Urinary bladder (tissue), 4 donors: ENCODE data around the gene MBP. TPM values are rescaled to one million over a fixed set of nuclear protein-coding genes. Genes with fewer than 3 reads are reported as not detected.

Experiments
- DNase-seq: peaks from one replicate; pipeline ENCODE4 v3.0.0-alpha.2; 2015; ENCODE audit errors: extremely low spot score
- H3K27ac ChIP-seq: one replicate; pipeline ENCODE4 v1.5.1; 2013; ENCODE audit warnings: low read depth, mild to moderate bottlenecking, moderate library complexity
- H3K36me3 ChIP-seq: one replicate; pipeline ENCODE4 v1.6.1; 2013; ENCODE audit warnings: mild to moderate bottlenecking, moderate library complexity; ENCODE audit not compliant: insufficient read depth
- H3K4me1 ChIP-seq: one replicate; pipeline ENCODE4 v1.6.1; 2013; ENCODE audit warnings: mild to moderate bottlenecking, moderate library complexity; ENCODE audit not compliant: insufficient read depth
- H3K4me3 ChIP-seq: one replicate; pipeline ENCODE4 v1.5.1; 2013; ENCODE audit warnings: low read depth, low read length
- WGBS: extraction: QIAGEN DNeasy Blood & Tissue Kit; methylation state at CpG from one replicate; pipeline ENCODE4 v1.1.7; 2013; 5-methylcytosine and 5-hydroxymethylcytosine counted together
- polyA plus RNA-seq: library from polyadenylated mRNA; stranded (reverse); fragments of 200-250 nt; gene quantifications from one replicate; pipeline ENCODE4 v1.2.3, GENCODE V29; 2013
- total RNA-seq: library from RNA; depleted of rRNA; stranded (reverse); fragments of >200 nt; gene quantifications from one replicate; pipeline ENCODE4 v1.2.3, GENCODE V29; 2014
- donor health status: healthy with polysubstance abuse.
- donor health status: healthy.

The MBP gene
- total and polyA plus RNA-seq, 2 donors: 9.6 to 24.4 TPM

- 65% methylated on average over 8 of the region's 8 CpGs for WGBS
- no peak for DNase-seq
These were observed 30.0 kb upstream of the MBP start for GRCh38 chr18:77162580-77162979.

GRCh38 chr18:77161961-77162360 is 29.4 kb upstream of the MBP start:
- WGBS: 60% methylated on average over 5 of the region's 5 CpGs

More at GRCh38 chr18:77162580-77162979, 30.0 kb upstream of the MBP start:
- H3K4me3 ChIP-seq: no peak overlapping the region
- no peak overlapping the region for H3K27ac ChIP-seq
- no peaks in the 10 kb centered on the region for H3K4me1 ChIP-seq
- H3K36me3 ChIP-seq: no peaks in the 10 kb centered on the region

GRCh38 chr18:77161383-77161782 is 28.8 kb upstream of the MBP start:
- Histone ChIP-seq H3K4me1 (no peaks in the 10 kb centered on the region), H3K27ac (no peak overlapping the region), H3K4me3 (no peak overlapping the region), H3K36me3 (no peaks in the 10 kb centered on the region)
- WGBS: 83% methylated on average over 7 of the region's 7 CpGs
- no peak for DNase-seq

More at GRCh38 chr18:77161961-77162360, 29.4 kb upstream of the MBP start:
- Histone ChIP-seq H3K4me1 (no peaks in the 10 kb centered on the region), H3K36me3 (no peaks in the 10 kb centered on the region), H3K4me3 (no peak overlapping the region), H3K27ac (no peak overlapping the region)
- DNase-seq: no peak

- DNase-seq: no peak
- Histone ChIP-seq H3K4me1 (no peaks in the 10 kb centered on the region), H3K36me3 (no peaks in the 10 kb centered on the region), H3K4me3 (no peak overlapping the region), H3K27ac (no peak overlapping the region)
- 32% methylated on average over 11 of the region's 11 CpGs for WGBS
These were observed 27.9 kb upstream of the MBP start for GRCh38 chr18:77160515-77160914.

- DNase-seq: no peak
- H3K27ac ChIP-seq: no peak overlapping the region
- no peak overlapping the region for H3K4me3 ChIP-seq
- H3K4me1 ChIP-seq: no peaks in the 10 kb centered on the region
- 75% methylated on average over 4 of the region's 4 CpGs for WGBS
- no peaks in the 10 kb centered on the region for H3K36me3 ChIP-seq
These were observed 24.7 kb upstream of the MBP start for GRCh38 chr18:77157312-77157711.

- WGBS: 86% methylated on average over 17 of the region's 17 CpGs
These were observed 22.4 kb upstream of the MBP start for GRCh38 chr18:77155031-77155430.

GRCh38 chr18:77153404-77153803 is 20.8 kb upstream of the MBP start:
- Histone ChIP-seq H3K4me1 (no peaks in the 10 kb centered on the region), H3K27ac (no peak overlapping the region), H3K36me3 (no peaks in the 10 kb centered on the region), H3K4me3 (no peak overlapping the region)
- 69% methylated on average over 6 of the region's 6 CpGs for WGBS
- DNase-seq: no peak

More at GRCh38 chr18:77155031-77155430, 22.4 kb upstream of the MBP start:
- Histone ChIP-seq H3K36me3 (no peaks in the 10 kb centered on the region), H3K4me3 (no peak overlapping the region), H3K27ac (no peak overlapping the region), H3K4me1 (no peaks in the 10 kb centered on the region)
- no peak for DNase-seq

- no peak overlapping the region for H3K4me3 ChIP-seq
- WGBS: 88% methylated on average over 22 of the region's 22 CpGs
- H3K27ac ChIP-seq: no peak overlapping the region
- H3K36me3 ChIP-seq: no peaks in the 10 kb centered on the region
- DNase-seq: no peak
- H3K4me1 ChIP-seq: no peaks in the 10 kb centered on the region
These were observed 19.4 kb upstream of the MBP start for GRCh38 chr18:77151772-77152520.

GRCh38 chr18:77151033-77151771 is 18.6 kb upstream of the MBP start:
- no peaks in the 10 kb centered on the region for H3K4me1 ChIP-seq
- WGBS: 83% methylated on average over 8 of the region's 8 CpGs
- DNase-seq: no peak

GRCh38 chr18:77150588-77150987 is 18.0 kb upstream of the MBP start:
- no peak overlapping the region for H3K27ac ChIP-seq
- H3K4me1 ChIP-seq: no peaks in the 10 kb centered on the region
- no peaks in the 10 kb centered on the region for H3K36me3 ChIP-seq
- WGBS: 72% methylated on average over 4 of the region's 4 CpGs
- H3K4me3 ChIP-seq: no peak overlapping the region
- no peak for DNase-seq

More at GRCh38 chr18:77151033-77151771, 18.6 kb upstream of the MBP start:
- Histone ChIP-seq H3K27ac (no peak overlapping the region), H3K4me3 (no peak overlapping the region), H3K36me3 (no peaks in the 10 kb centered on the region)

GRCh38 chr18:77148289-77148688 is 15.7 kb upstream of the MBP start:
- WGBS: 92% methylated on average over 2 of the region's 2 CpGs
- H3K4me1 ChIP-seq: no peaks in the 10 kb centered on the region
- no peaks in the 10 kb centered on the region for H3K36me3 ChIP-seq
- H3K4me3 ChIP-seq: no peak overlapping the region
- no peak overlapping the region for H3K27ac ChIP-seq
- DNase-seq: no peak

- Histone ChIP-seq H3K36me3 (no peaks in the 10 kb centered on the region), H3K4me3 (no peak overlapping the region), H3K4me1 (no peaks in the 10 kb centered on the region), H3K27ac (no peak overlapping the region)
- no peak for DNase-seq
- 47% methylated on average over 3 of the region's 3 CpGs for WGBS
These were observed 14.9 kb upstream of the MBP start for GRCh38 chr18:77147418-77147852.

GRCh38 chr18:77146249-77147080 is 13.9 kb upstream of the MBP start:
- Histone ChIP-seq H3K27ac (no peak overlapping the region), H3K4me1 (no peaks in the 10 kb centered on the region), H3K4me3 (no peak overlapping the region), H3K36me3 (no peaks in the 10 kb centered on the region)
- no peak for DNase-seq
- WGBS: 64% methylated on average over 16 of the region's 16 CpGs
